Measurements from ENCODE around the gene ZFHX3.

ZFHX3 gene

DNA sequence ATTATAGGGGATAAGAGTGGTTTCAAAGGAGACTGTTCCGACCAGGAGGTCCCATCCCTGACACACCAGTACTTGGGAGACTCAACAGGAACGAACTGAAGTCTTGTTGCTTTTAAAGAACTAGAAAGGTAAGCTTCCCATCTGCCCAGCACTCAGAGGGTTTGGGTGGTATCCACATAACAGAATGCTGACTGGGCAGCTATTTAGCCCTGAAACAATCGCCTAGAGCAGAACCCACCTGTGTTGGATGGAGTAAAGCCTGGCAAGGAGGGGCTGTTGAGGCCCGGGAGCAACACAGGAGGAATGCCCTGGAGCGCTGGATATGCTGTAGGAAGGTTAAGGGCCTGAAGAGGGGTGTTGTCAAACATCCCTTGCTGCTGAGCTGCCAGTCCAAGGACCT is 254.9 kb downstream of the ZFHX3 start:
- TF ChIP-seq, protein P1, sequence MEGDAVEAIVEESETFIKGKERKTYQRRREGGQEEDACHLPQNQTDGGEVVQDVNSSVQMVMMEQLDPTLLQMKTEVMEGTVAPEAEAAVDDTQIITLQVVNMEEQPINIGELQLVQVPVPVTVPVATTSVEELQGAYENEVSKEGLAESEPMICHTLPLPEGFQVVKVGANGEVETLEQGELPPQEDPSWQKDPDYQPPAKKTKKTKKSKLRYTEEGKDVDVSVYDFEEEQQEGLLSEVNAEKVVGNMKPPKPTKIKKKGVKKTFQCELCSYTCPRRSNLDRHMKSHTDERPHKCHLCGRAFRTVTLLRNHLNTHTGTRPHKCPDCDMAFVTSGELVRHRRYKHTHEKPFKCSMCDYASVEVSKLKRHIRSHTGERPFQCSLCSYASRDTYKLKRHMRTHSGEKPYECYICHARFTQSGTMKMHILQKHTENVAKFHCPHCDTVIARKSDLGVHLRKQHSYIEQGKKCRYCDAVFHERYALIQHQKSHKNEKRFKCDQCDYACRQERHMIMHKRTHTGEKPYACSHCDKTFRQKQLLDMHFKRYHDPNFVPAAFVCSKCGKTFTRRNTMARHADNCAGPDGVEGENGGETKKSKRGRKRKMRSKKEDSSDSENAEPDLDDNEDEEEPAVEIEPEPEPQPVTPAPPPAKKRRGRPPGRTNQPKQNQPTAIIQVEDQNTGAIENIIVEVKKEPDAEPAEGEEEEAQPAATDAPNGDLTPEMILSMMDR (conservative IDR thresholded peaks at IDR 0.05; ENCODE audit: low read depth): no peak
- H3K27ac ChIP-seq: no peak overlapping the region
- CTCF ChIA-PET: interaction anchor here (0.6 kb wide), 1 partner anchor 386 kb away, joined by 4 read pairs; no protein-coding TSS in a partner anchor
- POLR2A ChIA-PET (ENCODE audit: low non-redundant PET): no interaction called here
- DNase-seq (ENCODE audit: low spot score): no peak

DNA sequence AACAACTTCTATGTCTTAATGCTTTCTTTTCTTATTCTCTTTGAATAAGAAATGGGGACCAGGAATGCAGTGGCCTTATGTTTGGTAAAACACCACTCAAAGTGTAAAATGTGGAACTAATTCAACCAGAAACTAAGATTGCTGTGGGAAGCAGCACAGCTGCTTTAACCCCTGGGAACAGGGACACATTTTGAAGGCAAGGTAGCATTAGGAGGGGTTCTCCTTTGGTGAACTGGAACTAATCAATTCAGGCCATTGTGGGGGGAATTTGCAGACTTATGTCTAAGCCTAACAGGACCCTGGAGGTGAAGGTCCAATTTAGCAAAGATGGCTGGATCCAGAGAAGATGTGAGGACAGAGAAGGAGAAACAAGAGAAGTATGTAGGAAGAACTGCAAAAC is 256.1 kb downstream of the ZFHX3 start:
- no peak for DNase-seq (ENCODE audit: low spot score)
- POLR2A ChIA-PET (ENCODE audit: low non-redundant PET): no interaction called here
- no peak overlapping the region for H3K27ac ChIP-seq
- CTCF ChIA-PET: no interaction called here
- TF ChIP-seq, protein P1 (conservative IDR thresholded peaks at IDR 0.05; ENCODE audit: low read depth): no peak

DNA sequence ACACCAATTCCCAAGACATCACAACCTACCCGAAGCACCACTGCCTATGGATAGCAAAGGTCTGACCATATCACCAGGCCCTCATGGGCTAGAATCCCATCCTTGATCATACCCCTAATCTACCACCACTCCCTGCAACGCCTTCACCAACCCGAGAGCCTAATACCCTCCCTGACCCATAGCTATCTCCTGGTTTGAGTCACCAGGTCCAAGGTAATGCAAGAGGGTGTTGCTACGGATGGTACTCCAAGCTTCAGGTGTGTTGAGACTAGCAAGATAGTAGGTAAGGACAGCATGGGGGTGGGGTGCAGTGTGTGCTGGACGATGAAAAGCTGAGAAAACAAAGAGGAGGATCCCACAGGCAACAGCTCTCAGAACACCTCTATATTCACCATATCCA is 258.0 kb downstream of the ZFHX3 start:
- H3K27ac ChIP-seq: no peak overlapping the region
- TF ChIP-seq, protein P1 (conservative IDR thresholded peaks at IDR 0.05; ENCODE audit: low read depth): no peak
- DNase-seq (ENCODE audit: low spot score): no peak
- POLR2A ChIA-PET (ENCODE audit: low non-redundant PET): no interaction called here
- CTCF ChIA-PET: no interaction called here

DNA sequence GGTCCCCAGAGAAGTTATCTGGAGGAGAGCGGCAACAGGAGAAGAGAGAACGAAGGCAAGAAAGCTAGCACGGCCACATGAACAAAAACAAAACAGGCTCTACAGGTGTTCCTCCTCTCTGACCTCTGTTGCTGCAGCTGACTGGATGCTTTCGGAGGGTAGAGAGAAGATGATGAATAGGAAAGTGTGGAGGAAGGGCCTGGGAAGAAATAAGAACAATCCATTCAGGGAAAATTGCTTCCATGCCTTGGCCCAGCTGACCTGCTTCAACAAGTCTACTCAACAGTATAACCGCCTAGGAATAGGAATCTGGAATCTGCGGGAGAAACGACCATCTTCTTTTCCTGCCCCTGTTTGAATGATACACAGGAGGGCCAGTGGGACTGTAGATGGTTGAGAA is 258.5 kb downstream of the ZFHX3 start:
- ChIA-PET CTCF (interaction anchor here (0.7 kb wide), 1 partner anchor 43 kb away, joined by 3 read pairs; no protein-coding TSS in a partner anchor), POLR2A (ENCODE audit: low non-redundant PET) (interaction anchor here (0.7 kb wide), 1 partner anchor 1100 kb away, joined by 3 read pairs; no protein-coding TSS in a partner anchor)
- TF ChIP-seq, protein P1 (conservative IDR thresholded peaks at IDR 0.05; ENCODE audit: low read depth): no peak
- no peak for DNase-seq (ENCODE audit: low spot score)
- no peak overlapping the region for H3K27ac ChIP-seq

DNA sequence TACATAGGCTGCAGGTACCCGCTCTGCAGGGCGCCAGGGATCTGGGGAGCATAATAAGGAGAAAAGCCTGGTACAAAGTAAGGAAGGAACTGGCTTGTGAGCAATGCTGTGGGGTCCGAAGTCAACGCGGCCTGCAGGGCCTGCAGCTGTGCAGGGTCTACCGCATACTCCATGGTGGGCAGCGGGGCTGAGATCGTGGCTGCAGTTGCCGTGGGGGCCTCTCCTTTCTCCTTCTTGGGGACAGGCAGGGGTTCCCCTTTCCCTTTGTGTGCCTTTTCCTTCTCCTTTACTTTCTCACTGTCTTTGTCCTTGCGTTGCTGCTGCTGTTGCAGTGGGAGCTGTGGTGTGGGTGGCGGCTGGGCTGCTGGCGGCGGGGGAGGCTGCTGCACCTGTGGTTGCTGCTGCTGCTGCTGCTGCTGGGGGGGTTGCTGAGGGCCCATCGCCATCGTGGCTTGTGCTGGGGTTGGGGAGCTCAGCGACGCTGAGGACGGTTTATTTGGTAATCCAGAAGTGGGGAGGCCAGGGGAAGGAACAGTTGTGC is 259.6 kb downstream of the ZFHX3 start:
- TF ChIP-seq, protein P1 (conservative IDR thresholded peaks at IDR 0.05; ENCODE audit: low read depth): no peak
- ChIA-PET CTCF (interaction anchor here (0.7 kb wide), 1 partner anchor 689 kb away, joined by 4 read pairs; no protein-coding TSS in a partner anchor), POLR2A (ENCODE audit: low non-redundant PET) (no interaction called here)
- H3K27ac ChIP-seq: peak overlapping the region; percentile 73
- DNase-seq (ENCODE audit: low spot score): no peak

DNA sequence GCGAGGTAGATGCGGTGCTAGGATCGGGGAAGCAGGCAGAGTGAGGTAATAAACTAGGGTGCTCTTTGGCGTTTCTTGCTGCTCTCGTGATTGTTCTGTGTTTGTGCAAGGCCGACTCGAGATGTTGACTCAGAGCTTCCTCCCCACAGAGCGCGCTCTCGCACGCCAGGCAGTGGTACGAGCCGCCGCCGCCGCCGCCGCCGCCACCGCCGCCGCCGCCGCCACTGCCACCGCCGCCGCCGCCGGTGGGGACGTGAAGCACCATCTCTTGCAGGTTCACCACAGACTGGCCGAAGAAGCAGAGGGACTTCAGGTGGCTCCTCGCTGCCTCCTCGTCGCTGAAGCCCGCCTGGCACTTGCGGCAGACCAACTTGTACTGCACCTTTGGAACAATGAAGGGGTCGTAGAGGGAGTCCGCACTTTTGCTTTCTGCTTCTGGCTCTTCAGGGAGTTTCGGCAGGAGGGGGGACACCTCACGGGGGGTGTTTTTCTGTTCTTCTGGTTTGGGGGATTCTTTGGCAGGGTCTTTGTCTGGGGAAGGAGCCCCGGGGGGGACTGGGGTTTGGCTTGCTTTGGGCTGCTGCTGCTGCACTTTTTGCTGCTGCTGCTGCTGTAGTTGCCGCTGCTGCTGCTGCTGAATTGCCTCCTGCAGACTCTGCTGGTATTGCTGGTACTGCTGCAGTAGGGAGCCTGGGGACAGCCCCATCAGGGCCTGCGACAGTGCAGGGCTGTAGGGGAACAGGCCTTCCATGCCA is 260.2 kb downstream of the ZFHX3 start:
- peak; percentile 74 for DNase-seq (ENCODE audit: low spot score)
- POLR2A ChIA-PET (ENCODE audit: low non-redundant PET): no interaction called here
- H3K27ac ChIP-seq: peak overlapping the region; percentile 73
- CTCF ChIA-PET: interaction anchor here (0.6 to 0.7 kb wide), 3 partner anchors 267 to 688 kb away, joined by 3 to 4 read pairs (median 4); no protein-coding TSS in a partner anchor
- TF ChIP-seq, protein P1 (conservative IDR thresholded peaks at IDR 0.05; ENCODE audit: low read depth): no peak

Measured in RWPE1 (cell line).